Loucy (cell line): ENCODE data around the gene HPCA.

ENCODE experiments used
- CTCF ChIP-seq: fragments of 200-600 bp; sonication (generic); conservative IDR thresholded peaks from 2 replicates; pipeline ENCODE4 v1.5.1; 2014; ENCODE audit warnings: mild to moderate bottlenecking, antibody characterized with exemption, low read length
- EZH2phosphoT487 ChIP-seq: fragments of 200-600 bp; IDR thresholded peaks from 2 replicates; pipeline ENCODE4 v1.6.1; 2018; ENCODE audit warnings: antibody characterized with exemption, mild to moderate bottlenecking, moderate library complexity, borderline replicate concordance

- TF ChIP-seq CTCF, result no peak
- no peak for TF ChIP-seq EZH2phosphoT487
Observed at GRCh38 chr1:32898056-32898455, 11.8 kb downstream of the HPCA start.
